ENCODE data around the gene KSR2. TPM values are rescaled to one million over a fixed set of nuclear protein-coding genes. Genes with fewer than 3 reads are reported as not detected.

Gene KSR2
- total RNA-seq, 1 experiment from 2014 or later, result 1.3 TPM

GRCh38 chr12:117438809-117439208, 530.0 kb downstream of the KSR2 start:
- Histone ChIP-seq H2BK20ac (ENCODE audit: low read depth, low read length, poor library complexity, severe bottlenecking) (no peak overlapping the region), H3K27me3 (ENCODE audit: insufficient read depth, low read length) (no peaks in the 10 kb centered on the region), H3K27ac (ENCODE audit: insufficient read length, low read depth, low read length) (no peak overlapping the region), H3T11ph (ENCODE audit: low read length) (no peak overlapping the region), H3K79me2 (ENCODE audit: insufficient read depth, low read length) (no peaks in the 10 kb centered on the region), H2BK15ac (ENCODE audit: low read depth, low read length) (no peak overlapping the region), H4K91ac (ENCODE audit: insufficient read length, low read depth, low read length) (no peak overlapping the region), H3K9me3 (ENCODE audit: control insufficient read depth, low read depth, low read length) (no peaks in the 10 kb centered on the region), H2BK12ac (ENCODE audit: insufficient read length, low read depth, low read length) (no peak overlapping the region), H4K8ac (replicated peaks; ENCODE audit: insufficient read length, low read depth, low read length) (no peak overlapping the region), H3K56ac (ENCODE audit: insufficient read length, low read depth, low read length) (no peak overlapping the region), H4K5ac (ENCODE audit: insufficient read length, low read depth, low read length) (no peak overlapping the region), H3K4ac (ENCODE audit: low read depth, low read length) (no peak overlapping the region), H3K23ac (ENCODE audit: insufficient read length, low read depth, low read length) (no peak overlapping the region), H3K14ac (ENCODE audit: insufficient read depth, low read length) (no peak overlapping the region), H4K20me1 (ENCODE audit: control insufficient read depth, insufficient read depth, insufficient read length) (no peaks in the 10 kb centered on the region), H2AK5ac (ENCODE audit: insufficient read length, low read length) (no peak overlapping the region), H2BK120ac (ENCODE audit: low read depth, low read length, poor library complexity, severe bottlenecking) (no peak overlapping the region), H2AFZ (ENCODE audit: low read length) (no peak overlapping the region), H3K79me1 (ENCODE audit: insufficient read depth, low read depth, low read length, poor library complexity, severe bottlenecking) (no peaks in the 10 kb centered on the region), H3K4me1 (ENCODE audit: insufficient read depth, low read length) (no peaks in the 10 kb centered on the region), H3K23me2 (ENCODE audit: insufficient read length, low read depth, low read length, poor library complexity, severe bottlenecking) (no peaks in the 10 kb centered on the region), H3K18ac (ENCODE audit: insufficient read length, low read depth, low read length) (no peak overlapping the region), H2BK5ac (ENCODE audit: insufficient read length, low read length) (no peak overlapping the region), H3K9ac (ENCODE audit: extremely low read depth, insufficient read length, low read length) (no peak overlapping the region), H3K4me2 (ENCODE audit: insufficient read depth, insufficient read length, low read length) (no peak overlapping the region)
- H3K4me1 Mint-ChIP-seq, result no peaks in the 10 kb centered on the region
- no peak for TF ChIP-seq CTCF (conservative IDR thresholded peaks at IDR 0.05)
- no peaks in the 10 kb centered on the region for H3K36me3 Mint-ChIP-seq (ENCODE audit: insufficient read depth in 1 of 3, low read depth in 3 of 3)
- no peak for DNase-seq
- H3K27me3 Mint-ChIP-seq (ENCODE audit: low read depth), result peaks cover 2% of the 10 kb centered on the region; the same call in 1 of the 2 replicates
- H3K9me3 Mint-ChIP-seq, result no peaks in the 10 kb centered on the region
- H3K27ac Mint-ChIP-seq, result no peak overlapping the region
- H3K4me3 Mint-ChIP-seq, result no peak overlapping the region
- no CpG with 5 or more reads among the region's 6 CpGs for WGBS (ENCODE audit: extremely low coverage, insufficient read length, low lambda C conversion rate)

All from H9 (cell line).